HG03280 (cell line): ENCODE measurements around the gene ANKRD11.

Experiments used
- ATAC-seq: cut with Tn5 transposase; IDR thresholded peaks from one replicate; pipeline ENCODE4 v1.9.1; 2021; ENCODE audit warnings: mild to moderate bottlenecking, moderate library complexity; ENCODE audit not compliant: unreplicated experiment

Gene ANKRD11

GRCh38 chr16:89507214-89507833 lies 17.0 kb upstream of the ANKRD11 start:
- ATAC-seq = peak; percentile 14

GRCh38 chr16:89506791-89507191 lies 16.4 kb upstream of the ANKRD11 start:
- ATAC-seq = no peak

GRCh38 chr16:89506113-89506504 lies 15.7 kb upstream of the ANKRD11 start:
- ATAC-seq = no peak

GRCh38 chr16:89505204-89506112 lies 15.1 kb upstream of the ANKRD11 start:
- ATAC-seq = peak; percentile 42

GRCh38 chr16:89504091-89504490 lies 13.7 kb upstream of the ANKRD11 start:
- no peak for ATAC-seq

- no peak for ATAC-seq
Observed at GRCh38 chr16:89502081-89502843, 11.9 kb upstream of the ANKRD11 start.

- no peak for ATAC-seq
Observed at GRCh38 chr16:89499767-89500166, 9.4 kb upstream of the ANKRD11 start.

GRCh38 chr16:89498839-89499238 lies 8.5 kb upstream of the ANKRD11 start:
- no peak for ATAC-seq

GRCh38 chr16:89495121-89495520 lies 4.8 kb upstream of the ANKRD11 start:
- no peak for ATAC-seq

- no peak for ATAC-seq
Observed at GRCh38 chr16:89493776-89494175, 3.4 kb upstream of the ANKRD11 start.

- ATAC-seq = no peak
Observed at GRCh38 chr16:89491974-89492687, 1.8 kb upstream of the ANKRD11 start.

GRCh38 chr16:89491238-89491869 lies 993 bp upstream of the ANKRD11 start:
- no peak for ATAC-seq

- no peak for ATAC-seq
Observed at GRCh38 chr16:89489898-89490438, 393 bp downstream of the ANKRD11 start.

- ATAC-seq = peak; percentile 18
Observed at GRCh38 chr16:89489040-89489897, 1.1 kb downstream of the ANKRD11 start.

- no peak for ATAC-seq
Observed at GRCh38 chr16:89485701-89486246, 4.6 kb downstream of the ANKRD11 start.

- ATAC-seq = no peak
Observed at GRCh38 chr16:89484923-89485679, 5.3 kb downstream of the ANKRD11 start.

- no peak for ATAC-seq
Observed at GRCh38 chr16:89484041-89484501, 6.3 kb downstream of the ANKRD11 start.

- ATAC-seq = no peak
Observed at GRCh38 chr16:89482817-89483205, 7.5 kb downstream of the ANKRD11 start.
